Spleen (tissue), 11 donors: Measurements from ENCODE around the gene CD300LG. TPM values are rescaled to one million over a fixed set of nuclear protein-coding genes. Genes with fewer than 3 reads are reported as not detected.
A peak's percentile ranks its signal among the peaks of the same experiment; 100 is the strongest.

Experiments used
- DNase-seq: peaks from one replicate; pipeline ENCODE4 v3.0.0-alpha.2; 2020
- H3K27ac ChIP-seq, 8 donors: fragments of 200-600 bp; sonication (generic) in 7 of 8; 1 replicate in 4 of 8; 2 replicates in 4 of 8; pipeline versions ENCODE4 v1.5.0 to v1.8.0; 2016 to 2021; ENCODE audit warnings: inconsistent platforms in 4 of 8, mild to moderate bottlenecking in 4 of 8, moderate library complexity in 1 of 8
- H3K27me3 ChIP-seq, 7 donors: fragments of 200-600 bp; sonication (generic) in 6 of 7; replicated peaks in 1 of 7; 1 replicate in 4 of 7; 2 replicates in 3 of 7; pipeline versions ENCODE4 v1.5.0 to v1.8.0; 2016 to 2021; ENCODE audit warnings: inconsistent platforms in 3 of 7, mild to moderate bottlenecking in 1 of 7
- H3K36me3 ChIP-seq, 6 donors: fragments of 200-600 bp; sonication (generic) in 5 of 6; 1 replicate in 4 of 6; 2 replicates in 2 of 6; pipeline versions ENCODE4 v1.5.0 to v1.8.0; 2016 to 2021; ENCODE audit warnings: inconsistent platforms in 2 of 6
- H3K4me1 ChIP-seq, 6 donors: fragments of 200-600 bp; sonication (generic) in 5 of 6; 1 replicate in 3 of 6; 2 replicates in 3 of 6; pipeline versions ENCODE4 v1.5.0 to v1.8.0; 2016 to 2021; ENCODE audit warnings: inconsistent platforms in 3 of 6
- H3K4me3 ChIP-seq, 8 donors: fragments of 200-600 bp; sonication (generic) in 7 of 8; 1 replicate in 4 of 8; 2 replicates in 4 of 8; pipeline versions ENCODE4 v1.5.0 to v1.8.0; 2016 to 2021; ENCODE audit warnings: inconsistent platforms in 4 of 8, mild to moderate bottlenecking in 4 of 8, moderate library complexity in 2 of 8
- H3K9me3 ChIP-seq, 8 donors: fragments of 200-600 bp; sonication (generic) in 7 of 8; 1 replicate in 4 of 8; 2 replicates in 4 of 8; pipeline versions ENCODE4 v1.5.0 to v1.8.0; 2016 to 2021; ENCODE audit warnings: inconsistent platforms in 4 of 8
- CTCF ChIP-seq, 11 experiments: fragments of 200-600 bp in 7 of 11; fragments of 450-650 bp in 4 of 11; sonication (generic) in 4 of 11; IDR thresholded peaks in 8 of 11; conservative IDR thresholded peaks in 3 of 11; 1 replicate in 7 of 11; 2 replicates in 4 of 11; pipeline versions ENCODE4 v1.4.0 to v1.8.0; 2016 to 2021; ENCODE audit warnings: antibody characterized with exemption in 11 of 11, inconsistent platforms in 4 of 11, mild to moderate bottlenecking in 1 of 11
- POLR2A ChIP-seq, 3 donors: fragments of 450-650 bp; IDR thresholded peaks; one replicate each; pipeline ENCODE4 v1.5.1; 2017; ENCODE audit warnings: antibody characterized with exemption in 3 of 3, mild to moderate bottlenecking in 1 of 3
- POLR2AphosphoS5 ChIP-seq, 3 donors: sonication (generic); formaldehyde crosslinking; IDR thresholded peaks; one replicate each; pipeline ENCODE4 v1.5.1; 2017; ENCODE audit warnings: antibody characterized with exemption in 3 of 3
- WGBS, 5 donors: extraction: QIAGEN DNeasy Blood & Tissue Kit in 3 of 5; methylation state at CpG; one replicate each; pipeline versions ENCODE4 v1.1.5 to v1.1.7; 2013 to 2018; 5-methylcytosine and 5-hydroxymethylcytosine counted together
- intact Hi-C: fragments of 100-400 bp; cut with DNase I; formaldehyde crosslinking; loops from one replicate; pipeline ENCODE4 v1.15.0; 2023; ENCODE audit warnings: low total_unique reads
- polyA plus RNA-seq, 3 donors: library from polyadenylated mRNA; stranded (reverse); fragments of 200-250 nt; gene quantifications; one replicate each; pipeline ENCODE4 v1.2.1, GENCODE V29; 2013
- total RNA-seq, 7 donors: library from RNA; depleted of rRNA in 3 of 7; stranded (reverse); fragments of >200 nt in 3 of 7; fragmentation: NEBNext Ultra II Directional in 4 of 7; extraction: Animal tissue kit (Norgen Biotek cat#: 25700) in 4 of 7; gene quantifications; one replicate each; pipeline versions ENCODE4 v1.1.0 to v1.2.1, GENCODE V29; 2016 to 2021
- donor health status: healthy with polysubstance abuse.
- donor health status: DM: no; HTN: no; CAD: no; lungs with moderate emphysema.
- donor health status: DM: no; HTN: no; CAD: no.
- donor health status: Bipolar disorder and iron deficiency.
- donor health status: healthy.
- donor health status: DM: no; HTN: no; CAD: no.
- donor health status: DM: yes; HTN: yes; CAD: no.

Gene CD300LG
- total and polyA plus RNA-seq, 10 donors = 0.33 to 5.3 (median 2.2) TPM

GRCh38 chr17:43823350-43824084 is 23.5 kb upstream of the CD300LG start:
- DNase-seq = peak; percentile 39
- TF ChIP-seq POLR2AphosphoS5 (IDR thresholded peaks at IDR 0.05) (peak in 1 of 3 donors; percentile 49), CTCF (IDR thresholded peaks at IDR 0.05 in 8 of 11, conservative IDR thresholded peaks at IDR 0.05 in 3 of 11) (no peak)
- Histone ChIP-seq H3K4me3 (no peak overlapping the region), H3K9me3 (no peaks in the 10 kb centered on the region), H3K36me3 (no peaks in the 10 kb centered on the region), H3K27ac (peak overlapping the region in 6 of 8 donors; percentile 16 to 61 (median 53)), H3K27me3 (no peaks in the 10 kb centered on the region), H3K4me1 (peaks cover 0 to 31% (median 6%) of the 10 kb centered on the region in 6 donors)
- intact Hi-C loops = no loop called here
- 63 to 81% (median 79%) methylated on average over 10 of the region's 10 CpGs for WGBS, 5 donors

- peak; percentile 42 for DNase-seq
- Histone ChIP-seq H3K4me1 (peaks cover 0 to 36% (median 4%) of the 10 kb centered on the region in 6 donors), H3K4me3 (no peak overlapping the region), H3K27me3 (no peaks in the 10 kb centered on the region), H3K9me3 (no peaks in the 10 kb centered on the region), H3K36me3 (peaks cover 0 to 7% (median 0%) of the 10 kb centered on the region in 6 donors), H3K27ac (no peak overlapping the region)
- TF ChIP-seq POLR2AphosphoS5 (IDR thresholded peaks at IDR 0.05) (no peak), POLR2A (IDR thresholded peaks at IDR 0.05) (no peak), CTCF (IDR thresholded peaks at IDR 0.05 in 8 of 11, conservative IDR thresholded peaks at IDR 0.05 in 3 of 11) (no peak)
- WGBS, 5 donors = 89 to 92% (median 91%) methylated on average over 2 to 12 of the region's 12 CpGs
- intact Hi-C loops = no loop called here
Measured at GRCh38 chr17:43825567-43825966, 21.4 kb upstream of the CD300LG start.

GRCh38 chr17:43826206-43826605 is 20.8 kb upstream of the CD300LG start:
- H3K4me3 ChIP-seq = no peak overlapping the region
- H3K36me3 ChIP-seq = peaks cover 0 to 7% (median 0%) of the 10 kb centered on the region in 6 donors
- peaks cover 0 to 3% (median 0%) of the 10 kb centered on the region in 7 donors for H3K27me3 ChIP-seq
- TF ChIP-seq CTCF (IDR thresholded peaks at IDR 0.05 in 8 of 11, conservative IDR thresholded peaks at IDR 0.05 in 3 of 11) = no peak
- H3K27ac ChIP-seq = no peak overlapping the region
- H3K9me3 ChIP-seq = no peaks in the 10 kb centered on the region
- DNase-seq = peak; percentile 35
- WGBS, 5 donors = 86 to 97% (median 93%) methylated on average over 7 of the region's 7 CpGs
- peaks cover 0 to 41% (median 6%) of the 10 kb centered on the region in 6 donors for H3K4me1 ChIP-seq
- intact Hi-C loops = no loop called here

GRCh38 chr17:43827596-43827995 is 19.4 kb upstream of the CD300LG start:
- H3K27me3 ChIP-seq = peaks cover 0 to 17% (median 5%) of the 10 kb centered on the region in 7 donors
- peak; percentile 35 for DNase-seq
- no peak overlapping the region for H3K4me3 ChIP-seq
- WGBS, 5 donors = 87 to 98% (median 92%) methylated on average over 6 to 9 of the region's 9 CpGs
- no peak overlapping the region for H3K27ac ChIP-seq
- H3K9me3 ChIP-seq = no peaks in the 10 kb centered on the region
- peaks cover 0 to 55% (median 15%) of the 10 kb centered on the region in 6 donors for H3K4me1 ChIP-seq
- peaks cover 0 to 7% (median 0%) of the 10 kb centered on the region in 6 donors for H3K36me3 ChIP-seq
- TF ChIP-seq POLR2AphosphoS5 (IDR thresholded peaks at IDR 0.05) (no peak), POLR2A (IDR thresholded peaks at IDR 0.05) (no peak), CTCF (IDR thresholded peaks at IDR 0.05 in 8 of 11, conservative IDR thresholded peaks at IDR 0.05 in 3 of 11) (no peak)
- intact Hi-C loops = no loop called here
